Measurements from ENCODE around the gene RHOG. TPM values are rescaled to one million over a fixed set of nuclear protein-coding genes. Genes with fewer than 3 reads are reported as not detected.
A peak's percentile ranks its signal among the peaks of the same experiment; 100 is the strongest.
"Not testable (repeated sequence)": the region's sequence is repeated elsewhere in the genome, so short reads cannot be mapped to it uniquely, and the experiment has no call there.

RHOG gene
- total RNA-seq, 6 experiments from 2014 or later: 13.9 to 31.5 (median 22.0) TPM

GRCh38 chr11:3795131-3796001, 45.4 kb downstream of the RHOG start:
- H3K4me1 ChIP-seq: peaks cover 0 to 18% (median 8%) of the 10 kb centered on the region in 4 donors

GRCh38 chr11:3794387-3794786, 46.4 kb downstream of the RHOG start:
- H3K4me1 ChIP-seq: peaks cover 0 to 25% (median 10%) of the 10 kb centered on the region in 4 donors
- intact Hi-C loops (cut with DNase I); H3K27ac ChIP-seq; H3K9me3 ChIP-seq; H3K27me3 ChIP-seq; H3K4me3 ChIP-seq; ATAC-seq: not testable (repeated sequence)
- DNase-seq: peak in 1 of 3 donors; percentile 20
- peaks cover 0 to 13% (median 2%) of the 10 kb centered on the region in 4 donors for H3K36me3 ChIP-seq
- WGBS (ENCODE audit: insufficient coverage, low coverage, low lambda C conversion rate, missing lambda C conversion rate): 90% methylated on average over 9 of the region's 10 CpGs

More at GRCh38 chr11:3795131-3796001, 45.4 kb downstream of the RHOG start:
- TF ChIP-seq CTCF (IDR thresholded peaks at IDR 0.05) (no peak), POLR2A (IDR thresholded peaks at IDR 0.05) (no peak)
- 73% methylated on average over 8 of the region's 8 CpGs for WGBS (ENCODE audit: insufficient coverage, low coverage, low lambda C conversion rate, missing lambda C conversion rate)
- ATAC-seq: no peak
- H3K4me3 ChIP-seq: peak overlapping the region in 1 of 3 donors; percentile 98
- no peak overlapping the region for H3K27ac ChIP-seq
- intact Hi-C loops (cut with DNase I): no loop called here
- H3K36me3 ChIP-seq: peaks cover 0 to 13% (median 2%) of the 10 kb centered on the region in 4 donors
- peak in 1 of 3 donors; percentile 19 for DNase-seq
- H3K27me3 ChIP-seq: no peaks in the 10 kb centered on the region
- H3K9me3 ChIP-seq: no peaks in the 10 kb centered on the region

- WGBS (ENCODE audit: insufficient coverage, low coverage, low lambda C conversion rate, missing lambda C conversion rate): 55% methylated on average over 8 of the region's 8 CpGs
- H3K27me3 ChIP-seq: no peaks in the 10 kb centered on the region
- H3K4me1 ChIP-seq: peaks cover 0 to 27% (median 14%) of the 10 kb centered on the region in 4 donors
- ATAC-seq: peak in 2 of 4 donors; percentile 30 to 34
- no peak overlapping the region for H3K4me3 ChIP-seq
- intact Hi-C loops (cut with DNase I): no loop called here
- no peaks in the 10 kb centered on the region for H3K36me3 ChIP-seq
- DNase-seq: peak in 1 of 3 donors; percentile 28
- peak overlapping the region; percentile 49 to 80 (median 58) for H3K27ac ChIP-seq
- no peaks in the 10 kb centered on the region for H3K9me3 ChIP-seq
- TF ChIP-seq CTCF (IDR thresholded peaks at IDR 0.05) (no peak), POLR2A (IDR thresholded peaks at IDR 0.05) (no peak)
Measured at GRCh38 chr11:3786781-3787428, 53.9 kb downstream of the RHOG start.

- 76% methylated on average over 4 of the region's 4 CpGs for WGBS (ENCODE audit: insufficient coverage, low coverage, low lambda C conversion rate, missing lambda C conversion rate)
- peaks cover 0 to 23% (median 3%) of the 10 kb centered on the region in 4 donors for H3K36me3 ChIP-seq
- H3K27ac ChIP-seq: no peak overlapping the region
- intact Hi-C loops (cut with DNase I): no loop called here
- TF ChIP-seq CTCF (IDR thresholded peaks at IDR 0.05): no peak
- no peak for TF ChIP-seq POLR2A (IDR thresholded peaks at IDR 0.05)
- no peaks in the 10 kb centered on the region for H3K9me3 ChIP-seq
- ATAC-seq (no peak), DNase-seq (no peak)
- H3K27me3 ChIP-seq: no peaks in the 10 kb centered on the region
- peaks cover 0 to 22% (median 9%) of the 10 kb centered on the region in 4 donors for H3K4me1 ChIP-seq
- H3K4me3 ChIP-seq: no peak overlapping the region
Measured at GRCh38 chr11:3783611-3784010, 57.1 kb downstream of the RHOG start.

- ATAC-seq (no peak), DNase-seq (peak in 1 of 3 donors; percentile 23)
- intact Hi-C loops (cut with DNase I): no loop called here
- no peak for TF ChIP-seq POLR2A (IDR thresholded peaks at IDR 0.05)
- no peak for TF ChIP-seq CTCF (IDR thresholded peaks at IDR 0.05)
- Histone ChIP-seq H3K4me3 (no peak overlapping the region), H3K4me1 (peaks cover 0 to 16% (median 6%) of the 10 kb centered on the region in 4 donors), H3K27me3 (no peaks in the 10 kb centered on the region), H3K27ac (no peak overlapping the region), H3K36me3 (peaks cover 0 to 29% (median 6%) of the 10 kb centered on the region in 4 donors), H3K9me3 (no peaks in the 10 kb centered on the region)
- WGBS (ENCODE audit: insufficient coverage, low coverage, low lambda C conversion rate, missing lambda C conversion rate): 86% methylated on average over 5 of the region's 5 CpGs
Measured at GRCh38 chr11:3782963-3783362, 57.8 kb downstream of the RHOG start.
